Omental fat pad (tissue), 4 donors: ENCODE results near the gene SHQ1. TPM values are rescaled to one million over a fixed set of nuclear protein-coding genes. Genes with fewer than 3 reads are reported as not detected.
A peak's percentile ranks its signal among the peaks of the same experiment; 100 is the strongest.

ENCODE experiments used
- ATAC-seq: fragments of 150-250 bp; one replicate; pipeline ENCODE4 v1.9.1; 2016; ENCODE audit warnings: mild to moderate bottlenecking, moderate library complexity; ENCODE audit not compliant: low FRiP score
- DNase-seq: peaks from one replicate; pipeline ENCODE4 v3.0.0-alpha.2; 2019; ENCODE audit warnings: low spot score
- total RNA-seq, 4 donors: library from RNA; depleted of rRNA; stranded (reverse); fragments of >200 nt; gene quantifications; one replicate each; pipeline ENCODE4 v1.1.0, GENCODE V29; 2016
- TF ChIP-seq, protein P1 (sequence below), 3 donors: fragments of 450-650 bp; IDR thresholded peaks; one replicate each; pipeline ENCODE4 v1.5.1; 2016 to 2017; ENCODE audit warnings: antibody characterized with exemption in 3 of 3, mild to moderate bottlenecking in 3 of 3, moderate library complexity in 2 of 3

The SHQ1 gene
- 10 to 100 TPM; 11.0 to 22.9 (median 16.7) TPM for total RNA-seq

DNA sequence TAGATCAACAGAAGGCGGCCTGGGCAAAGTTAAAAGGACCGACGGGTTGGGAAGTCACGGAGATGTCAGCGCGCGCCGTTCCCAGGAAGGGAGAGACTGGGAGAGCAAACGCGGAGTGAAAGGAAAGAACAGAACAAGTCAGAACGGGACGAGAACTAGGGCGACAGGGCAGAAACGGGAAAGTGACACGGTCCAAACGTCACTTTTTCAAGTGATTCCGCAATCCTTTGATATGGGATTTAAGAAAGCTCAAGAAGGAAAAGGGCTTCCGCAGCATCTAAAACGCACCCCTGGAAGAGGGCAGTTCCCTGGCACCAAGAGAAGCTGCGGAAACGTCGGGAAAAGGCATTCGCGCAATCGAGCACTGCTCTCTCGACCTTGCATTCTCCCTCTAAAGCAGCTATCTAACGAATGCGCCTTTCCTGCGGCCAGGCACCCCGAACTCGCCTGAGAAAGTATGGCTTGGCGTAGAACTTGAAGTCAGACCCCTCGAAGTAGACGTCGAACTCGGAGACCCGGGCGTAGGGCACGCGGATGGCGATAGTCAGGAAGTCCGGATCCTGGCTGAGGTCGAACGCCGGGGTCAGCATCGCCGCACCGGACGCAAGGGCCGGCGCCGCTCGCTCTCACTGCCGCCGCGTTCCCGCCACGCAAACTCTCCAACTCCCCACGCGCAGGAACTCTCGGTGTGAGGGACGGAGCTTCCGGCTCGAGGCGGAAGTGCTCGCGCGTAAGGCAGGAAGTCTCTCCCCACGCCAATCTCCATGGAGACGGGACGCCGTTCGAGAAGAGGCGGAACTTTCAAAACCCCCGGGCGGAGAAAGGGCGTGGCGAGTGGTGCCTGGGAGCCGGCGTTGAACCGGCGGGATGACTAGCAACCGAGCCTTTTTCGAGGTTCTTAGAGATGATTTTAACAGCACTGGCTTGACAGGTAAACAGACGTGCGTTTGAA lies at the start of gene SHQ1:
Gene SHQ1 (minus strand): TSS at position 695 of the 952 bp plus-strand sequence. CDS start 105 bp downstream, at position 590.
- DNase-seq (peak; percentile 91), ATAC-seq (peak; percentile 97)
- TF ChIP-seq, protein P1, sequence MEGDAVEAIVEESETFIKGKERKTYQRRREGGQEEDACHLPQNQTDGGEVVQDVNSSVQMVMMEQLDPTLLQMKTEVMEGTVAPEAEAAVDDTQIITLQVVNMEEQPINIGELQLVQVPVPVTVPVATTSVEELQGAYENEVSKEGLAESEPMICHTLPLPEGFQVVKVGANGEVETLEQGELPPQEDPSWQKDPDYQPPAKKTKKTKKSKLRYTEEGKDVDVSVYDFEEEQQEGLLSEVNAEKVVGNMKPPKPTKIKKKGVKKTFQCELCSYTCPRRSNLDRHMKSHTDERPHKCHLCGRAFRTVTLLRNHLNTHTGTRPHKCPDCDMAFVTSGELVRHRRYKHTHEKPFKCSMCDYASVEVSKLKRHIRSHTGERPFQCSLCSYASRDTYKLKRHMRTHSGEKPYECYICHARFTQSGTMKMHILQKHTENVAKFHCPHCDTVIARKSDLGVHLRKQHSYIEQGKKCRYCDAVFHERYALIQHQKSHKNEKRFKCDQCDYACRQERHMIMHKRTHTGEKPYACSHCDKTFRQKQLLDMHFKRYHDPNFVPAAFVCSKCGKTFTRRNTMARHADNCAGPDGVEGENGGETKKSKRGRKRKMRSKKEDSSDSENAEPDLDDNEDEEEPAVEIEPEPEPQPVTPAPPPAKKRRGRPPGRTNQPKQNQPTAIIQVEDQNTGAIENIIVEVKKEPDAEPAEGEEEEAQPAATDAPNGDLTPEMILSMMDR (IDR thresholded peaks at IDR 0.05): no peak

DNA sequence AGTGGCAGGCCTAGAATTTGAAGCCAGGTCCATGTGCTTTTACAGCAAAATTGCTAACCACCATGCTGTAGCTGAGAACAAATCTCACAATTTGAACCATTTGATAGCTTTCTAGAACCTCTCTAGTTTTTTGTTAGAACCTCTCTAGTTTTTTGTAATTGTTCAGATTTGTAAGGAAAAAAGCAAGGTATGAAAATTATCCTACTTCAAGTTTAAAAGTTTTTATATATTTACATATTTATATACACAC lies 49.4 kb upstream of the SHQ1 start:
- TF ChIP-seq, protein P1 (IDR thresholded peaks at IDR 0.05): no peak
- ATAC-seq (no peak), DNase-seq (no peak)

DNA sequence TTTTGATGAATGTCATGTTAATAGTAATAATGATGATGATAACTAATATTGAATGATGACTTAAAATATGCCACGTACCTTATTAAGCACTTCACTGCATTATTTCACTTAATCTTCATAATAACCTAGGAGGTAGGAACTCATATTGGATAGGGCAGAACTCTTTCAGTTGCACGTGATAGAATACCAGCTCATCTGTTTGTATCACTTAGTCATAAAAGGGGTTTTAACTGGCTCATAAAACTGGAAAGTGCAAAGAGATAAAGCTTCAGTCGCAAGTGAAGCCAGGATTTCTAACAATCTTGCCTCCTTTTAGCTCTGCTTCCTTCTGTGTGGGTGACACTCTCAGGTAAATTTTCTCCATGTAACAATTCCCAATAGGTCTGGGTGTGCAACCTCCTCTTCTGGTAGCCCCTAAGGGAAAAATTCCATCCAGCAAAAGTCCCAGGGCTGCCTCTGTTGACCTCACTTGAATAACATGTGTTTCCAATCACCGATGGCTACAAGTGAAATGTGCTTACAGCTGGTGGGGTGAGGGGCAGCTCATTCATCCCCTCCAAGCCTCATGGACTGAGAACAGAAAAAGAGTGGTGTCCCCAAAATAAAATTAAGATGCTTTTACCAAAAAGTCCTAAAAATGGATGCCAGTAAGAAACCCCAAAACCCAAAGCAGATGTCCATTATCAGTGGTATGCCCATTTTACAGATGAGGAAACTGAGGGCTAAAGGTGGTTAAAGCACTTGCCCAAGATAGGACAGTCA lies 48.9 kb upstream of the SHQ1 start:
- ATAC-seq (peak; percentile 61), DNase-seq (no peak)
- TF ChIP-seq, protein P1 (IDR thresholded peaks at IDR 0.05): no peak

DNA sequence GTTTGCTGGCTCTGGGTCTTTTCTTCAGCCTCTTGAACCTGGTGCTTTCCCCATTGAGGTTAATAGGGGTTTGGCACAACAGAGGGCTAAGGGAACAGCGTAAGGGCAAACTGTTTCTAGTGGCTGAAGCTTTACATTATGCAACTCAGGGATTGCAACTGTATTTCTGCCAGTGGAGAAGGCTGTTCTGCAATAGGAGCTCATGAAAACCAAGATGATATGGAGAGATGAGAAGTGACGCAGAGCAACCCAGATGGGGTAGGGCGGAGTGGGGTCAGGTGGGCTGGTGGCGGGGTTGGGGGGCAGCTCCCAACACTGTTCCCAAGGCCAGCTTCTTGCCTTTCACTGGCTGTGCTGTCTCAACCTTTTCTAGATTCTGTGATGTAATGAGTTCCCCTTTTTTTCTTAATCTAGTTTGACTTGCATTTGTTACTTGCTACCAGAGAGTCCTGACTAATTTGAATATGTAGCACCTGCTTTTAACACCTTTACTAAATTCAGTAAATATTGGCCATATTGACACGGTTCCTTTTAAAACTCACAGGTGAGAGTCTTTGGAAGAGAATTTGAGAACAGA lies 46.8 kb upstream of the SHQ1 start:
- ATAC-seq: no peak
- TF ChIP-seq, protein P1 (IDR thresholded peaks at IDR 0.05): no peak
- no peak for DNase-seq

DNA sequence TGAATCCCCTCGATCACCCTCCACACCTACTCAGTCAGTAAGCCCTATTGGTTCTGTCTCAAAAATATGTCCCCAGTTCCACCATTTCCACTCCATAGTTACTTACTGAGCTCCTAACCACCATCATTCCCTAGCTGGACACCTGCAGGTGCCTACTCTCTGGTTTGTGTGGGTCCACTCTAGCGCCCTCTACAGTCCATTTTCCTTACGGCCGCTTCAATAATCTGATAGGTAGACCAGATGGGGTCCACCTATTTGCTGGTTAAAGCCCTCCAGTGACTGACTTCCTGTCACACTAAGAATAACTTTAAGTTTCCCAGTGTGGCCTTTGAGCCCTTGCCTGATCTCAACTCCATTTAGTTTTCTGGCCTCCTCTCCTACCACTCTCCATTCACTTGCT lies 44.6 kb upstream of the SHQ1 start:
- TF ChIP-seq, protein P1 (IDR thresholded peaks at IDR 0.05): no peak
- ATAC-seq (no peak), DNase-seq (no peak)

DNA sequence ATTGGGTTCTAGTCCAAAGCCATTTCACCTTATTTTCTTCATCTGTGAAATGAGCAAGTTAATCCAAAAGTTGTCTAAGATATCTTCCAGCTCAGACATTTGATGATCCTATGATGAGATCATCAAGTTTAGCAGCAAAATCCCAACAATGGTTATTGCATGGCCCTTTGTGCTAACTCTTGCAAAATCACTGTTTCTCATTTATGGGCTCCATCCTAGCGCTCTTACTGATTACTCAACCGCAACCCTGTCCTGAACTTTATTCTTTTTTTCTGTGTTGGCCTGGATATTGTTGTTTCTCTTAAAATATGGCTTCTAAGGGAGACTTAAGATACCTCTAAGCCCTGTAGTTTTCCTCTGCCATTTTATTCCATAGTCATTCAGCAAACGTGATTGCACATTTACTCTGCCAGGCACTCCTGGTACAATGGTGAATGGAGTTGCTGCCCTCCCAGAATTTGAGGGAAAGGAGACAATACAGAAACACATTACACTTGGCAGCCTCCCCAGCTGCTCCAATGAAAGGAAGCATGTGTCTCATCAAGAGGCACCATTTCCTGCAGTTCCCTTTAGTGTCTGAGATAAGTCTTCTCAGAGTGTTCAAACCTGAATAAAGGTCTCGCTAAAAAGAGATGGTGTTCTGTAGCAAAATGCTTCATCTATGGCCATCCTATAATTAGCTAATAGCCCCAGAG lies 44.0 kb upstream of the SHQ1 start:
- TF ChIP-seq, protein P1 (IDR thresholded peaks at IDR 0.05): no peak
- ATAC-seq (peak; percentile 54), DNase-seq (no peak)
